Measurements from ENCODE around the gene FLCN. TPM values are rescaled to one million over a fixed set of nuclear protein-coding genes. Genes with fewer than 3 reads are reported as not detected.

FLCN gene
- total and polyA plus RNA-seq, 2 of the 13 experiments (the other 11 are each of a cell fraction or from before 2014, with no cell fraction given), result 16.6 to 24.9 TPM

- no peak for TF ChIP-seq ZSCAN5A (CRISPR knock-in tag; IDR thresholded peaks at IDR 0.05; ENCODE audit: borderline replicate concordance)
- no peak for TF ChIP-seq CBX2 (IDR thresholded peaks at IDR 0.05; ENCODE audit: low read depth, low read length)
- TF ChIP-seq CBX2 (CRISPR knock-in tag; IDR thresholded peaks at IDR 0.05; ENCODE audit: low read depth), result no peak
- TF ChIP-seq, protein P1, sequence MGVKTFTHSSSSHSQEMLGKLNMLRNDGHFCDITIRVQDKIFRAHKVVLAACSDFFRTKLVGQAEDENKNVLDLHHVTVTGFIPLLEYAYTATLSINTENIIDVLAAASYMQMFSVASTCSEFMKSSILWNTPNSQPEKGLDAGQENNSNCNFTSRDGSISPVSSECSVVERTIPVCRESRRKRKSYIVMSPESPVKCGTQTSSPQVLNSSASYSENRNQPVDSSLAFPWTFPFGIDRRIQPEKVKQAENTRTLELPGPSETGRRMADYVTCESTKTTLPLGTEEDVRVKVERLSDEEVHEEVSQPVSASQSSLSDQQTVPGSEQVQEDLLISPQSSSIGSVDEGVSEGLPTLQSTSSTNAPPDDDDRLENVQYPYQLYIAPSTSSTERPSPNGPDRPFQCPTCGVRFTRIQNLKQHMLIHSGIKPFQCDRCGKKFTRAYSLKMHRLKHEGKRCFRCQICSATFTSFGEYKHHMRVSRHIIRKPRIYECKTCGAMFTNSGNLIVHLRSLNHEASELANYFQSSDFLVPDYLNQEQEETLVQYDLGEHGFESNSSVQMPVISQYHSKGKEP (CRISPR knock-in tag; IDR thresholded peaks at IDR 0.05), result no peak
- TF ChIP-seq ELF3 (CRISPR knock-in tag; IDR thresholded peaks at IDR 0.05), result no peak
- TF ChIP-seq HNF1A (IDR thresholded peaks at IDR 0.05; ENCODE audit: low read depth), result no peak
- TF ChIP-seq HNF1A (CRISPR knock-in tag; IDR thresholded peaks at IDR 0.05; ENCODE audit: borderline replicate concordance), result no peak
- TF ChIP-seq MTF1 (CRISPR knock-in tag; IDR thresholded peaks at IDR 0.05), result no peak
- TF ChIP-seq ZNF670 (CRISPR knock-in tag; IDR thresholded peaks at IDR 0.05; ENCODE audit: borderline replicate concordance), result 0 out of 2 replicates have a peak, but pooled peaks have one; percentile 68
- no peak for TF ChIP-seq MAFF (IDR thresholded peaks at IDR 0.05; ENCODE audit: low read depth, low read length)
- peak; percentile 35; the same call in 1 of the 2 replicates for TF ChIP-seq ZNF792 (CRISPR knock-in tag; IDR thresholded peaks at IDR 0.05)
- 0 out of 2 replicates have a peak, but pooled peaks have one; percentile 3 for TF ChIP-seq ZBTB33 (CRISPR knock-in tag; IDR thresholded peaks at IDR 0.05)
- TF ChIP-seq, protein P2, sequence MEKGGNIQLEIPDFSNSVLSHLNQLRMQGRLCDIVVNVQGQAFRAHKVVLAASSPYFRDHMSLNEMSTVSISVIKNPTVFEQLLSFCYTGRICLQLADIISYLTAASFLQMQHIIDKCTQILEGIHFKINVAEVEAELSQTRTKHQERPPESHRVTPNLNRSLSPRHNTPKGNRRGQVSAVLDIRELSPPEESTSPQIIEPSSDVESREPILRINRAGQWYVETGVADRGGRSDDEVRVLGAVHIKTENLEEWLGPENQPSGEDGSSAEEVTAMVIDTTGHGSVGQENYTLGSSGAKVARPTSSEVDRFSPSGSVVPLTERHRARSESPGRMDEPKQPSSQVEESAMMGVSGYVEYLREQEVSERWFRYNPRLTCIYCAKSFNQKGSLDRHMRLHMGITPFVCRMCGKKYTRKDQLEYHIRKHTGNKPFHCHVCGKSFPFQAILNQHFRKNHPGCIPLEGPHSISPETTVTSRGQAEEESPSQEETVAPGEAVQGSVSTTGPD (CRISPR knock-in tag; IDR thresholded peaks at IDR 0.05), result no peak
- TF ChIP-seq ZNF691 (CRISPR knock-in tag; IDR thresholded peaks at IDR 0.05; ENCODE audit: borderline replicate concordance, low read depth), result peak; percentile 3; the same call in 1 of the 2 replicates
These were observed 31.4 kb downstream of the FLCN start (continued) for GRCh38 chr17:17205368-17206123.
